WI38 (cell line): ENCODE results near the gene MAFB.

ENCODE experiments used
- H3K4me3 ChIP-seq: 2 replicates; pipeline ENCODE4 v1.5.1; 2011; ENCODE audit warnings: low read depth, mild to moderate bottlenecking, control low read depth, low read length
- CTCF ChIP-seq: IDR thresholded peaks from 2 replicates; pipeline ENCODE4 v1.5.1; 2012; ENCODE audit warnings: low read depth, mild to moderate bottlenecking, control low read depth, low read length

The MAFB gene

GRCh38 chr20:40720099-40720498, 31.1 kb upstream of the MAFB start:
- H3K4me3 ChIP-seq, result no peak overlapping the region
- no peak for TF ChIP-seq CTCF

- TF ChIP-seq CTCF, result no peak
- H3K4me3 ChIP-seq, result no peak overlapping the region
These were observed 30.1 kb upstream of the MAFB start for GRCh38 chr20:40718982-40719729.

GRCh38 chr20:40718214-40718977, 29.4 kb upstream of the MAFB start:
- TF ChIP-seq CTCF, result no peak
- no peak overlapping the region for H3K4me3 ChIP-seq

- no peak overlapping the region for H3K4me3 ChIP-seq
- no peak for TF ChIP-seq CTCF
These were observed 28.4 kb upstream of the MAFB start for GRCh38 chr20:40717343-40717865.

GRCh38 chr20:40715491-40715890, 26.5 kb upstream of the MAFB start:
- H3K4me3 ChIP-seq, result no peak overlapping the region
- TF ChIP-seq CTCF, result no peak

- H3K4me3 ChIP-seq, result no peak overlapping the region
- TF ChIP-seq CTCF, result no peak
These were observed 25.9 kb upstream of the MAFB start for GRCh38 chr20:40714916-40715315.

- TF ChIP-seq CTCF, result no peak
- no peak overlapping the region for H3K4me3 ChIP-seq
These were observed 25.1 kb upstream of the MAFB start for GRCh38 chr20:40714109-40714508.
